Activated naive CD4-positive, alpha-beta T cell treated with anti-CD3 and anti-CD28 coated beads, Interleukin-2, amount 50 U/mL, for 72 hours (primary cell): ENCODE data around the gene METTL6. TPM values are rescaled to one million over a fixed set of nuclear protein-coding genes. Genes with fewer than 3 reads are reported as not detected.

Experiments
- ATAC-seq, 2 donors: fragments of 150-1000 bp; cut with Tn5 transposase; 2 replicates each; pipeline ENCODE4 v1.10.0; 2021; ENCODE audit warnings: mild to moderate bottlenecking in 2 of 2, moderate library complexity in 2 of 2
- DNase-seq, 2 donors: peaks; one replicate each; pipeline ENCODE4 v3.0.0; 2021 to 2022; ENCODE audit warnings: low spot score in 2 of 2
- H3K27ac Mint-ChIP-seq, 2 donors: one replicate each; pipeline ENCODE4 v1.8.0; 2022; ENCODE audit warnings: mild to moderate bottlenecking in 2 of 2, mixed read lengths in 2 of 2
- H3K36me3 Mint-ChIP-seq, 2 donors: one replicate each; pipeline ENCODE4 v1.8.0; 2022; ENCODE audit warnings: mixed read lengths in 2 of 2
- H3K9me3 Mint-ChIP-seq, 2 donors: one replicate each; pipeline ENCODE4 v1.8.0; 2022; ENCODE audit warnings: mixed read lengths in 2 of 2
- total RNA-seq, 2 donors: library from RNA; stranded (reverse); gene quantifications; one replicate each; pipeline ENCODE4 v1.2.3, GENCODE V29; 2022

Gene METTL6
- total RNA-seq, 2 donors from 2014 or later = 17.6 to 20.3 TPM

GRCh38 chr3:15361494-15362214 lies 65.7 kb downstream of the METTL6 start:
- ATAC-seq (peak; percentile 86 to 88), DNase-seq (peak; percentile 61 to 70)
- H3K27ac Mint-ChIP-seq = peak overlapping the region; percentile 91 to 98
- peaks cover 0 to 13% of the 10 kb centered on the region in 2 donors for H3K36me3 Mint-ChIP-seq
- peaks cover 0 to 7% of the 10 kb centered on the region in 2 donors for H3K9me3 Mint-ChIP-seq

GRCh38 chr3:15360788-15361493 lies 66.4 kb downstream of the METTL6 start:
- peak overlapping the region; percentile 81 to 91 for H3K27ac Mint-ChIP-seq
- no peak for DNase-seq
- H3K9me3 Mint-ChIP-seq = peaks cover 0 to 7% of the 10 kb centered on the region in 2 donors
- ATAC-seq = peak in 1 of 2 donors; percentile 34
- peaks cover 0 to 18% of the 10 kb centered on the region in 2 donors for H3K36me3 Mint-ChIP-seq

Other genes with a start within 250 kb of the METTL6 start
- gene CAPN7, start 221.3 kb downstream of the METTL6 start, total RNA-seq = 10 to 100 TPM; 25.4 to 35.0 TPM
- gene SH3BP5, start 95.0 kb downstream of the METTL6 start, total RNA-seq = 10 to 100 TPM in 1 of 2 donors, 1 to 10 TPM in 1; 2.6 to 18.9 TPM
- 10 to 100 TPM; 24.1 to 28.9 TPM for gene EAF1, start 54 bp upstream of the METTL6 start, total RNA-seq
- gene COLQ, start 94.2 kb upstream of the METTL6 start, total RNA-seq = 1 to 10 TPM in 1 of 2 donors, under 1 TPM in 1; 0.98 to 2.9 TPM
- gene HACL1, start 174.0 kb upstream of the METTL6 start, total RNA-seq = 10 to 100 TPM; 22.7 to 34.2 TPM
- 10 to 100 TPM in 1 of 2 donors, 1 to 10 TPM in 1; 6.0 to 14.3 TPM for gene BTD, start 174.2 kb upstream of the METTL6 start, total RNA-seq